SK-N-SH (cell line): ENCODE results near the gene CEACAM19. TPM values are rescaled to one million over a fixed set of nuclear protein-coding genes. Genes with fewer than 3 reads are reported as not detected.

ENCODE experiments used
- CTCF ChIA-PET: fragments of 300-600, 350-600 bp; formaldehyde crosslinking; extraction: SDS; loops from one replicate; lab custom pipeline; 2021; lab: Yijun Ruan, JAX
- POLR2A ChIA-PET: fragments of 350-600 bp; sonication (Branson Sonifier 250); formaldehyde crosslinking; extraction: SDS; loops from one replicate; lab custom pipeline; 2020; ENCODE audit warnings: antibody characterized with exemption, inconsistent platforms; lab: Yijun Ruan, JAX
- DNase-seq: peaks from one replicate; pipeline ENCODE4 v3.0.0; 2012
- H2AFZ ChIP-seq: fragments of 200-600 bp; sonication (generic); 2 replicates; pipeline ENCODE4 v1.8.1; 2016; ENCODE audit warnings: antibody characterized with exemption, mild to moderate bottlenecking, low read depth
- H3F3A ChIP-seq: fragments of 200-600 bp; sonication (generic); replicated peaks from 2 replicates; pipeline ENCODE3; 2016; ENCODE audit warnings: antibody characterized with exemption, mild to moderate bottlenecking; ENCODE audit not compliant: insufficient read depth
- H3K27ac ChIP-seq, 2 experiments: fragments of 200-500 bp in 1 of 2; fragments of 200-600 bp in 1 of 2; sonication (Bioruptor generic) in 1 of 2; sonication (generic), shearing (Covaris generic) in 1 of 2; 2 replicates each; pipeline versions ENCODE4 v1.5.1 to v1.6.1; 2014 to 2016; ENCODE audit warnings: low read depth in 2 of 2, inconsistent platforms in 1 of 2, low read length in 1 of 2, mild to moderate bottlenecking in 1 of 2, mixed read lengths in 1 of 2
- H3K27me3 ChIP-seq: fragments of 200-600 bp; sonication (generic), shearing (Covaris generic); 2 replicates; pipeline ENCODE4 v1.6.1; 2016; ENCODE audit warnings: mixed run types; ENCODE audit not compliant: insufficient read depth
- H3K36me3 ChIP-seq, 2 experiments: fragments of 200-500 bp in 1 of 2; fragments of 200-600 bp in 1 of 2; sonication (Bioruptor generic) in 1 of 2; sonication (generic) in 1 of 2; replicated peaks in 1 of 2; 2 replicates each; pipeline versions ENCODE3 to v1.5.1; 2014 to 2016; ENCODE audit warnings: low read length in 1 of 2, mild to moderate bottlenecking in 1 of 2; ENCODE audit not compliant: insufficient read depth in 2 of 2, control insufficient read depth in 1 of 2
- H3K4me1 ChIP-seq, 2 experiments: fragments of 200-500 bp in 1 of 2; fragments of 200-600 bp in 1 of 2; sonication (Bioruptor generic) in 1 of 2; sonication (generic), shearing (Covaris generic) in 1 of 2; 2 replicates each; pipeline versions ENCODE4 v1.5.1 to v1.6.1; 2014 to 2016; ENCODE audit warnings: low read depth in 1 of 2, low read length in 1 of 2, mixed run types in 1 of 2; ENCODE audit not compliant: insufficient read depth in 2 of 2, control insufficient read depth in 1 of 2
- H3K4me2 ChIP-seq: fragments of 200-600 bp; sonication (generic), shearing (Covaris generic); 2 replicates; pipeline ENCODE4 v1.6.1; 2017; ENCODE audit warnings: mixed run types
- H3K4me3 ChIP-seq, 2 experiments: fragments of 200-500 bp in 1 of 2; fragments of 200-600 bp in 1 of 2; sonication (Bioruptor generic) in 1 of 2; sonication (generic), shearing (Covaris generic) in 1 of 2; 2 replicates each; pipeline versions ENCODE4 v1.5.1 to v1.8.1; 2014 to 2016; ENCODE audit warnings: low read depth in 2 of 2, inconsistent platforms in 1 of 2, low read length in 1 of 2, mild to moderate bottlenecking in 1 of 2, mixed read lengths in 1 of 2, moderate library complexity in 1 of 2
- H3K79me2 ChIP-seq: fragments of 200-600 bp; sonication (generic); 2 replicates; pipeline ENCODE4 v1.8.1; 2017; ENCODE audit warnings: mild to moderate bottlenecking; ENCODE audit not compliant: insufficient read depth
- H3K9ac ChIP-seq: fragments of 200-600 bp; sonication (generic); 2 replicates; pipeline ENCODE4 v1.6.1; 2017; ENCODE audit warnings: mixed run types
- H3K9me2 ChIP-seq: fragments of 200-600 bp; sonication (generic); 2 replicates; pipeline ENCODE4 v1.6.1; 2017; ENCODE audit warnings: mixed run types
- H3K9me3 ChIP-seq: fragments of 200-600 bp; sonication (generic); 2 replicates; pipeline ENCODE4 v1.6.1; 2017; ENCODE audit warnings: mixed run types, mild to moderate bottlenecking, moderate library complexity
- H4K20me1 ChIP-seq: fragments of 200-600 bp; sonication (generic); 2 replicates; pipeline ENCODE4 v1.6.1; 2017; ENCODE audit warnings: mild to moderate bottlenecking, mixed run types; ENCODE audit not compliant: insufficient read depth
- CHD2 ChIP-seq: fragments of 150-350 bp; IDR thresholded peaks from 2 replicates; pipeline ENCODE4 v1.6.1; 2018; ENCODE audit warnings: low read length; ENCODE audit not compliant: partially characterized antibody
- EP300 ChIP-seq, 2 experiments: IDR thresholded peaks; 2 replicates each; pipeline versions ENCODE4 v1.4.0 to v1.6.1; 2012; ENCODE audit warnings: borderline replicate concordance in 1 of 2, low read depth in 1 of 2, low read length in 1 of 2
- EZH2phosphoT487 ChIP-seq: fragments of 200-600 bp; sonication (generic); IDR thresholded peaks from 2 replicates; pipeline ENCODE4 v1.6.1; 2017; ENCODE audit warnings: low read depth, mixed run types, mild to moderate bottlenecking, antibody characterized with exemption, moderate library complexity, borderline replicate concordance
- FOXJ3 ChIP-seq: sonication (generic); formaldehyde crosslinking; IDR thresholded peaks from 2 replicates; pipeline ENCODE4 v1.5.1; 2020; ENCODE audit warnings: mild to moderate bottlenecking, missing genetic modification reagents
- MXI1 ChIP-seq: IDR thresholded peaks from 2 replicates; pipeline ENCODE4 v1.6.1; 2012; ENCODE audit warnings: mild to moderate bottlenecking, low read depth, low read length, improper control_type of control experiment
- NFIC ChIP-seq: IDR thresholded peaks from 2 replicates; pipeline ENCODE4 v1.4.0; 2012; ENCODE audit warnings: borderline replicate concordance
- NRF1 ChIP-seq: IDR thresholded peaks from 2 replicates; pipeline ENCODE4 v1.6.1; 2012; ENCODE audit warnings: low read depth, mild to moderate bottlenecking, low read length
- POLR2AphosphoS5 ChIP-seq: IDR thresholded peaks from 2 replicates; pipeline ENCODE4 v1.6.1; 2012; ENCODE audit warnings: low read depth, low read length
- RAD21 ChIP-seq: IDR thresholded peaks from 2 replicates; pipeline ENCODE4 v1.6.1; 2012; ENCODE audit warnings: mild to moderate bottlenecking, low read length
- RCOR1 ChIP-seq: fragments of 150-350 bp; IDR thresholded peaks from 2 replicates; pipeline ENCODE4 v1.6.1; 2017; ENCODE audit warnings: antibody characterized with exemption, low read length
- REST ChIP-seq: IDR thresholded peaks from 2 replicates; pipeline ENCODE4 v1.6.1; 2012; ENCODE audit warnings: mild to moderate bottlenecking, low read depth, low read length, moderate library complexity
- RFX5 ChIP-seq: IDR thresholded peaks from 2 replicates; pipeline ENCODE4 v1.6.1; 2012; ENCODE audit warnings: mild to moderate bottlenecking, improper control_type of control experiment, low read length
- SIN3A ChIP-seq: IDR thresholded peaks from 2 replicates; pipeline ENCODE4 v1.6.1; 2012; ENCODE audit warnings: low read depth, mild to moderate bottlenecking, low read length, moderate library complexity, borderline replicate concordance
- SMC3 ChIP-seq: IDR thresholded peaks from 2 replicates; pipeline ENCODE4 v1.6.1; 2012; ENCODE audit warnings: low read depth, low read length, improper control_type of control experiment
- TAF1 ChIP-seq: IDR thresholded peaks from 2 replicates; pipeline ENCODE4 v1.6.1; 2012; ENCODE audit warnings: low read depth, mild to moderate bottlenecking, low read length, moderate library complexity, borderline replicate concordance
- TEAD4 ChIP-seq: IDR thresholded peaks from 2 replicates; pipeline ENCODE4 v1.4.0; 2012; ENCODE audit warnings: mild to moderate bottlenecking, borderline replicate concordance; ENCODE audit not compliant: insufficient read depth
- USF2 ChIP-seq: fragments of 150-350 bp; IDR thresholded peaks from 2 replicates; pipeline ENCODE4 v1.6.1; 2017; ENCODE audit warnings: antibody characterized with exemption, low read length, low read depth, borderline replicate concordance
- YY1 ChIP-seq: IDR thresholded peaks from 2 replicates; pipeline ENCODE4 v1.4.0; 2012; ENCODE audit warnings: low read depth, mild to moderate bottlenecking
- WGBS: methylation state at CpG from one replicate; pipeline ENCODE4 v1.1.6; 2017; ENCODE audit warnings: low lambda C conversion rate; 5-methylcytosine and 5-hydroxymethylcytosine counted together
- polyA plus RNA-seq, 3 experiments: library from polyadenylated mRNA; depleted of rRNA; stranded (reverse); fragments of >200 nt; gene quantifications; 2 replicates each; pipeline ENCODE4 v1.2.3, GENCODE V29; 2012
- TF ChIP-seq, protein P1 (sequence below): IDR thresholded peaks from 2 replicates; pipeline ENCODE4 v1.4.0; 2012; ENCODE audit warnings: low read depth, borderline replicate concordance
- TF ChIP-seq, protein P2 (sequence below): IDR thresholded peaks from 2 replicates; pipeline ENCODE4; 2012

CEACAM19 gene
- polyA plus RNA-seq, 1 of the 3 experiments (the other 2 are of a cell fraction): 2.0 TPM

DNA sequence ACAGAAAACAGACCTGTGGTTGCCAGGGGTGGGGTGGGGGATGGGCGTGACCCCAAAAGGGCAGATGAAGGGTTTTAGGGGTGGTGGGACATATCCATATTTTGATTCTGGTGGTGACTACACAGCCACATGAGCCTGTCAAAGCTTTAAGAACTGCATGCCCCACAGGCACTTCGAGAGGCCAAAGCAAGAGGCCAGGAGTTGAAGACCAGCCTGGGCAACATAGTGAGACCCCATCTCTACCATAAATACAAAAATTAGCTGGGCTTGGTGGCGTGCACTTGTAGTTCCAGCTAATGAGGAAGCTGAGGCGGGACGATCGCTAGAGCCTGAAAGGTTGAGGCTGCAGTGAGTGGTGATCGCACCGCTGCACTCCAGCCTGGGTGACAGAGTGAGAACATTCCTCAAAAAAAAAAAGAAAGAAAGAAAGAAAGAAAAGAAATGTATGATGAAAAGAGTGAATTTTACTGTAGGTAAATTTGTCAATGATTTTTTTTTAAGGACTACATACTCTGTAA is 58.3 kb downstream of the CEACAM19 start:
- Histone ChIP-seq H3K4me3 (no peak overlapping the region), H3K4me2 (no peak overlapping the region), H3K9me3 (no peaks in the 10 kb centered on the region), H3F3A (peaks cover under 1% of the 10 kb centered on the region), H3K27me3 (no peaks in the 10 kb centered on the region), H2AFZ (no peak overlapping the region), H3K27ac (no peak overlapping the region), H3K36me3 (no peaks in the 10 kb centered on the region), H4K20me1 (no peaks in the 10 kb centered on the region), H3K9me2 (no peaks in the 10 kb centered on the region), H3K4me1 (peaks cover 0 to 4% of the 10 kb centered on the region in 2 experiments; a peak in 1 of 4 replicates), H3K79me2 (no peaks in the 10 kb centered on the region), H3K9ac (no peak overlapping the region)
- ChIA-PET POLR2A (interaction anchor here (0.6 kb wide), 1 partner anchor 11 kb away, joined by 3 read pairs; no protein-coding TSS in a partner anchor), CTCF (interaction anchor here (1.0 to 21.3 kb wide), 4 partner anchors 11 to 60 kb away, joined by 3 to 598 read pairs (median 8); partner anchors contain the start of gene CBLC)
- DNase-seq: no peak
- 85% methylated on average over 8 of the region's 8 CpGs for WGBS
- TF ChIP-seq EZH2phosphoT487 (no peak), FOXJ3 (CRISPR knock-in tag) (no peak), SMC3 (no peak), NRF1 (no peak), TAF1 (no peak), NFIC (no peak), CHD2 (no peak), POLR2AphosphoS5 (no peak), RFX5 (no peak), YY1 (no peak), EP300 (IDR thresholded peaks at IDR 0.05; ENCODE audit: borderline replicate concordance in 1 of 2, low read depth in 1 of 2, low read length in 1 of 2) (no peak), TEAD4 (no peak), RCOR1 (no peak), SIN3A (no peak), RAD21 (no peak), REST (no peak), MXI1 (no peak), USF2 (no peak)
- TF ChIP-seq, protein P1, sequence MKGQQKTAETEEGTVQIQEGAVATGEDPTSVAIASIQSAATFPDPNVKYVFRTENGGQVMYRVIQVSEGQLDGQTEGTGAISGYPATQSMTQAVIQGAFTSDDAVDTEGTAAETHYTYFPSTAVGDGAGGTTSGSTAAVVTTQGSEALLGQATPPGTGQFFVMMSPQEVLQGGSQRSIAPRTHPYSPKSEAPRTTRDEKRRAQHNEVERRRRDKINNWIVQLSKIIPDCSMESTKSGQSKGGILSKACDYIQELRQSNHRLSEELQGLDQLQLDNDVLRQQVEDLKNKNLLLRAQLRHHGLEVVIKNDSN: no peak
- TF ChIP-seq, protein P2, sequence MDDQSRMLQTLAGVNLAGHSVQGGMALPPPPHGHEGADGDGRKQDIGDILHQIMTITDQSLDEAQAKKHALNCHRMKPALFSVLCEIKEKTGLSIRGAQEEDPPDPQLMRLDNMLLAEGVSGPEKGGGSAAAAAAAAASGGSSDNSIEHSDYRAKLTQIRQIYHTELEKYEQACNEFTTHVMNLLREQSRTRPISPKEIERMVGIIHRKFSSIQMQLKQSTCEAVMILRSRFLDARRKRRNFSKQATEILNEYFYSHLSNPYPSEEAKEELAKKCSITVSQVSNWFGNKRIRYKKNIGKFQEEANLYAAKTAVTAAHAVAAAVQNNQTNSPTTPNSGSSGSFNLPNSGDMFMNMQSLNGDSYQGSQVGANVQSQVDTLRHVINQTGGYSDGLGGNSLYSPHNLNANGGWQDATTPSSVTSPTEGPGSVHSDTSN: no peak
